ENCODE measurements around the gene GRIK3. TPM values are rescaled to one million over a fixed set of nuclear protein-coding genes. Genes with fewer than 3 reads are reported as not detected.

GRIK3 gene
- polyA plus RNA-seq, 1 donor (not counting 4 experiments of a cell fraction or from before 2014, with no cell fraction given), result not detected

DNA sequence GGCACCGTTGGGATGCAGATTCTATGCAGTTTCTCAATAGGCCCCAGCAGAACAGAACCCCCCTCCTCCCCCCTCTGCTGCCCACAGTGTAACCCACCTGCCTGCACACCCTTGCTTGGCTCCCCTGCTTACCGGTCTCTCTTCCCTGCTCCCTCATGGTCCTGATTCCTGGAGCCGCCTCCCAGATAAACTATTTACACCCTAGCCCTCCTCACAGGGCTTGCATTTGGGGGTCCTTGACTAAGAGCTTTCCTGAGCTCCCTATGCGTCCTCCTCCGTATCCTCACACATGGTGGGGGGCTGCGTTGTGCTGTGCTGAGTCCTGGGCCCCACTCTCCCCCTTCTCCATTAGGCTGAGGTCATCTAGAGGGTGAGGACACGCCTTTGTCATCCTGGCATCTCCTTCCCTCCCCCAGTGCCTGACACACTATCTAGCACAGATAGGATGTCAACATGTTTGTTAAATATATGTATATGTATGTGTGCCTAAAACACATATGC, 121.9 kb downstream of the GRIK3 start:
- Histone ChIP-seq H3K4me2 (ENCODE audit: control insufficient read depth, extremely low read depth, insufficient read depth, low read depth, low read length) (no peak overlapping the region), H2AFZ (ENCODE audit: control insufficient read depth, low read length) (no peak overlapping the region)
- FAIRE-seq, result no peak

DNA sequence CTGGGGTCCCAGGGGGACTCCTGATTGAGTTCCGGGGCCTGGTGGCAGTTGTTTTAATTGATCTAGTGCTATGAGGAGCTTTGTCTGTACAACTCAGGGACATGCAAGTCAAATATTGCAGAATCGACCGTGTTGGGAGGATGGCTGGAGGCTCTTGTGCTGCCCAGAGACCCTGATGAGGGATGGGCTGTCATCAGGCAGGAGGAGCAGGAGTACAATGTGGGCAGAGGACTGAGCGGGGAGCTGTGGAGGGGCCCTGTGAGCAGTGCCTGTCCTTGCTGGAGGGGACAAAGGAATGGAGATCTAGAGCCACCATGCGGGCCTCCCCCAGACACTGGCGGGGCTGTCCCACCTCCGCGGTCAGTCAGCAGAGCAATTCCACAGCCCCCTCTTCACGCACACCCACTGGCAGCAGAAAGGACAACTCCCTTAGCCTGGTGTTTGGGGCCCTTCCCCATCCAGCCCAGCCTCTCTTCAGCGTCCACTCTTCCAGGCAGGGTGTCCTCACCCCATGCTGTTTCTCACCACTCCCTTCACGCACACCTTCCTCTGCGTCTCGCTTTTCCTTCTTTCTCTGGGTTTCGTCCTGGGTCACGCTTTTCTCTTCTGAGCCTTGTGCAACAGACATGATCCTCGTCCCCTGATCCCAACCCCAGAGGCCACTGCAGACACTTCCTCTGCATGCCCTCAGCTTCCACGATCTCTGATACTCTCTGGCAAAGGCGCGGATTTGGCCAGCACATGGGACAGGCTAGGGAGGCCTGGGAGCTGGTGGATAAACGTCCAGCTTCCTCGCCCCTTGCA, 122.6 kb downstream of the GRIK3 start:
- no peak overlapping the region for H3K4me3 ChIP-seq (ENCODE audit: control insufficient read depth in 2 of 3, extremely low read depth in 1 of 3, insufficient read depth in 2 of 3, low read depth in 1 of 3, low read length in 3 of 3)
- TF ChIP-seq EZH2 (IDR thresholded peaks at IDR 0.05; ENCODE audit: low read length), result no peak
- TF ChIP-seq, protein P1, sequence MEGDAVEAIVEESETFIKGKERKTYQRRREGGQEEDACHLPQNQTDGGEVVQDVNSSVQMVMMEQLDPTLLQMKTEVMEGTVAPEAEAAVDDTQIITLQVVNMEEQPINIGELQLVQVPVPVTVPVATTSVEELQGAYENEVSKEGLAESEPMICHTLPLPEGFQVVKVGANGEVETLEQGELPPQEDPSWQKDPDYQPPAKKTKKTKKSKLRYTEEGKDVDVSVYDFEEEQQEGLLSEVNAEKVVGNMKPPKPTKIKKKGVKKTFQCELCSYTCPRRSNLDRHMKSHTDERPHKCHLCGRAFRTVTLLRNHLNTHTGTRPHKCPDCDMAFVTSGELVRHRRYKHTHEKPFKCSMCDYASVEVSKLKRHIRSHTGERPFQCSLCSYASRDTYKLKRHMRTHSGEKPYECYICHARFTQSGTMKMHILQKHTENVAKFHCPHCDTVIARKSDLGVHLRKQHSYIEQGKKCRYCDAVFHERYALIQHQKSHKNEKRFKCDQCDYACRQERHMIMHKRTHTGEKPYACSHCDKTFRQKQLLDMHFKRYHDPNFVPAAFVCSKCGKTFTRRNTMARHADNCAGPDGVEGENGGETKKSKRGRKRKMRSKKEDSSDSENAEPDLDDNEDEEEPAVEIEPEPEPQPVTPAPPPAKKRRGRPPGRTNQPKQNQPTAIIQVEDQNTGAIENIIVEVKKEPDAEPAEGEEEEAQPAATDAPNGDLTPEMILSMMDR (optimal IDR thresholded peaks at IDR 0.05 in 1 of 3, IDR thresholded peaks at IDR 0.05 in 1 of 3, conservative IDR thresholded peaks at IDR 0.05 in 1 of 3; ENCODE audit: extremely low read depth in 1 of 3, insufficient read depth in 2 of 3, low read length in 3 of 3), result no peak
- H3K9me3 ChIP-seq (ENCODE audit: control insufficient read depth, low read depth, low read length), result no peaks in the 10 kb centered on the region
- no peaks in the 10 kb centered on the region for H3K9me1 ChIP-seq (ENCODE audit: control insufficient read depth, extremely low read depth, insufficient read depth, low read length)
- H3K4me1 ChIP-seq (ENCODE audit: control insufficient read depth, extremely low read depth, insufficient read depth, low read length), result no peaks in the 10 kb centered on the region
- no peaks in the 10 kb centered on the region for H3K36me3 ChIP-seq (ENCODE audit: control insufficient read depth in 2 of 2, extremely low read depth in 1 of 2, insufficient read depth in 2 of 2, low read length in 2 of 2)
- no peak overlapping the region for H3K4me2 ChIP-seq (ENCODE audit: control insufficient read depth, extremely low read depth, insufficient read depth, low read depth, low read length)
- FAIRE-seq, result no peak
- no peak for DNase-seq (ENCODE audit: low read depth, low spot score)
- no peak overlapping the region for H3K9ac ChIP-seq (ENCODE audit: control insufficient read depth, extremely low read depth, insufficient read depth, low read length)
- H2AFZ ChIP-seq (ENCODE audit: control insufficient read depth, low read length), result no peak overlapping the region
- H4K20me1 ChIP-seq (ENCODE audit: control insufficient read depth, extremely low read depth, insufficient read depth, low read length), result no peaks in the 10 kb centered on the region
- H3K79me2 ChIP-seq (ENCODE audit: control insufficient read depth, insufficient read depth, low read length), result no peaks in the 10 kb centered on the region
- no peak overlapping the region for H3K27ac ChIP-seq (ENCODE audit: control insufficient read depth, insufficient read depth, low read length)
- H3K27me3 ChIP-seq (ENCODE audit: control insufficient read depth, extremely low read depth, insufficient read depth, low read length), result no peaks in the 10 kb centered on the region
- dilution Hi-C loops (cut with MboI; ENCODE audit: extremely low pct_ligation_motif_present, low sequenced_read_pairs), result no loop called here

More for the DNA sequence above, 121.9 kb downstream of the GRIK3 start:
- no peak overlapping the region for H3K27ac ChIP-seq (ENCODE audit: control insufficient read depth, insufficient read depth, low read length)
- H3K9me3 ChIP-seq (ENCODE audit: control insufficient read depth, low read depth, low read length), result no peaks in the 10 kb centered on the region
- H3K9ac ChIP-seq (ENCODE audit: control insufficient read depth, extremely low read depth, insufficient read depth, low read length), result no peak overlapping the region
- no peaks in the 10 kb centered on the region for H3K4me1 ChIP-seq (ENCODE audit: control insufficient read depth, extremely low read depth, insufficient read depth, low read length)
- no peak for TF ChIP-seq EZH2 (IDR thresholded peaks at IDR 0.05; ENCODE audit: low read length)
- TF ChIP-seq, protein P1 (optimal IDR thresholded peaks at IDR 0.05 in 1 of 3, IDR thresholded peaks at IDR 0.05 in 1 of 3, conservative IDR thresholded peaks at IDR 0.05 in 1 of 3; ENCODE audit: extremely low read depth in 1 of 3, insufficient read depth in 2 of 3, low read length in 3 of 3), result no peak
- no peaks in the 10 kb centered on the region for H4K20me1 ChIP-seq (ENCODE audit: control insufficient read depth, extremely low read depth, insufficient read depth, low read length)
- H3K36me3 ChIP-seq (ENCODE audit: control insufficient read depth in 2 of 2, extremely low read depth in 1 of 2, insufficient read depth in 2 of 2, low read length in 2 of 2), result no peaks in the 10 kb centered on the region
- no peaks in the 10 kb centered on the region for H3K79me2 ChIP-seq (ENCODE audit: control insufficient read depth, insufficient read depth, low read length)
- no peaks in the 10 kb centered on the region for H3K9me1 ChIP-seq (ENCODE audit: control insufficient read depth, extremely low read depth, insufficient read depth, low read length)
- no peak for DNase-seq (ENCODE audit: low read depth, low spot score)
- dilution Hi-C loops (cut with MboI; ENCODE audit: extremely low pct_ligation_motif_present, low sequenced_read_pairs), result no loop called here
- no peak overlapping the region for H3K4me3 ChIP-seq (ENCODE audit: control insufficient read depth in 2 of 3, extremely low read depth in 1 of 3, insufficient read depth in 2 of 3, low read depth in 1 of 3, low read length in 3 of 3)
- no peaks in the 10 kb centered on the region for H3K27me3 ChIP-seq (ENCODE audit: control insufficient read depth, extremely low read depth, insufficient read depth, low read length)
